ENCODE data around the gene CHEK1. TPM values are rescaled to one million over a fixed set of nuclear protein-coding genes. Genes with fewer than 3 reads are reported as not detected.

The CHEK1 gene
- total and polyA plus RNA-seq, 2 of the 4 experiments (the other 2 are of a cell fraction) = 16.0 to 22.6 TPM

DNA sequence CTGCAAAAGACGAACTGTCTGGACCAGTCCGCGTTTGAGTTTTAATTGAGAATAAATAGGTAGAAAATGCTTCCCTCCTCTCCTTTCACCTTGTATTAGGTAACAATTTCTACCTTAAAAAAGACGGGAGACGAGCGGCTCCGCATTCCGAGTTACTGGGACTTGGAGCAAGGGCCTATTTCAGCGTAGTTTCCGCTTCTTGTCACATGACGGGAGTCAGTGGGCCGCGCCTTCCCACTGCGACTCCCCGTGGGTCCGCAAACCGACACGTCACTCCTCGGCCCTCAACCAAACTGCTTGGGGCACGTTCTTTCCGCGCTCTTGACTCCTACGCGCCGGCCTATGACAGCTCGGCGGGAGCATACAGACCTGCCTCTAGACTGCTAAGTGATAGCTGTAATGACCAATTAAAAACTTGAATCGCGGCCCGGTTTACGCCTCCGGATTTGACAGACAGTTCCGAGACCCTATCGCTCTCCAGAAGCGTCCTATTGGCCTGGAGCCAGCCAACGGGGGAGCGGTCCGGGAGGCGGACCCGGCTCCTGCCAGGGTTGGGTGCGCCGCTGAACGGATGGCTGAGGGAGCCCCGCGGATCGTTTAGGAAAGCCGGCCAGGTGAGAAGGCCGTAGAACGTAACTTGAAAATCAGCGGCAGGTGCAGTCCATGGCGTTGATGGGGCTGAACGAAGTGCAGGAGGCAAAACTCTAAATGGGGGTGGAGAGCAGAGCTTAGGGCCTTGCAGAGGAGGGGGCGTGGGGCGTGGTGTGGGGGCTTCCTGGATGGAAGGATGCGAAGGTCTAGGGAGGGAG, 32.5 kb upstream of the CHEK1 start, which contains the start of gene STT3A:
Gene STT3A, plus strand, starts transcription at position 548 of the 809 bp plus-strand sequence. CDS start 3,064 bp downstream, outside the sequence.
- Histone ChIP-seq H3K23ac (ENCODE audit: low read depth, low read length) (peak within 1 kb of the TSS; percentile 96), H2BK20ac (ENCODE audit: low read depth, low read length) (no peak within 1 kb of the TSS), H2AFZ (replicated peaks; ENCODE audit: low read length, poor library complexity) (peak within 1 kb of the TSS; percentile 94), H4K8ac (ENCODE audit: low read depth in 2 of 2, low read length in 2 of 2) (peak within 1 kb of the TSS; percentile 94 to 97), H3K36me3 (ENCODE audit: control insufficient read depth, insufficient read depth, low read length) (peaks cover 1% of the 10 kb centered on the region; the same call in 1 of the 2 replicates), H4K91ac (ENCODE audit: insufficient read depth, low read depth, low read length) (peak within 1 kb of the TSS; percentile 93), H3K56ac (ENCODE audit: extremely low read depth, insufficient read depth, low read length) (peak within 1 kb of the TSS; percentile 89), H2BK5ac (ENCODE audit: low read depth, low read length, poor library complexity, severe bottlenecking) (peak within 1 kb of the TSS; percentile 79), H4K20me1 (ENCODE audit: insufficient read depth, low read length) (peaks cover 6% of the 10 kb centered on the region; the same call in 1 of the 2 replicates), H2AK9ac (replicated peaks; ENCODE audit: low read depth, low read length, poor library complexity) (peak within 1 kb of the TSS; percentile 99), H3K9me1 (ENCODE audit: insufficient read depth, low read length) (peaks cover 1% of the 10 kb centered on the region; the same call in 1 of the 2 replicates), H3K4me2 (ENCODE audit: low read depth, low read length) (peak within 1 kb of the TSS; percentile 99), H3K9ac (ENCODE audit: low read depth, low read length) (peak within 1 kb of the TSS; percentile 92), H3K79me1 (ENCODE audit: low read depth in 1 of 2, low read length in 2 of 2) (peaks cover 0 to 34% of the 10 kb centered on the region in 2 experiments; a peak in 3 of 4 replicates), H2AK5ac (ENCODE audit: low read depth, low read length) (peak within 1 kb of the TSS; percentile 94), H3K4me1 (ENCODE audit: control insufficient read depth, insufficient read depth, low read length) (0 out of 2 replicates have a peak, but pooled peaks cover 2% of the 10 kb centered on the region), H3K14ac (replicated peaks; ENCODE audit: low read depth, low read length) (peak within 1 kb of the TSS; percentile 95), H3K27ac (ENCODE audit: insufficient read depth, low read length) (peak within 1 kb of the TSS; percentile 93), H4K5ac (ENCODE audit: low read depth, low read length) (peak within 1 kb of the TSS; percentile 78), H3K9me3 (ENCODE audit: control insufficient read depth, insufficient read depth, low read length) (no peaks in the 10 kb centered on the region), H2BK15ac (ENCODE audit: low read depth, low read length) (no peak within 1 kb of the TSS; the same call in 2 of the 3 replicates), H3K18ac (ENCODE audit: low read depth, low read length) (peak within 1 kb of the TSS; percentile 77), H2BK120ac (ENCODE audit: low read depth, low read length) (peak within 1 kb of the TSS; percentile 63), H3K4me3 (ENCODE audit: insufficient read depth, low read depth, low read length) (peak within 1 kb of the TSS; percentile 76), H3K27me3 (ENCODE audit: control insufficient read depth, insufficient read depth, low read length) (no peaks in the 10 kb centered on the region), H3K4ac (ENCODE audit: low read depth, low read length) (peak within 1 kb of the TSS; percentile 96)
- ATAC-seq (ENCODE audit: low read depth) (peak; percentile 95), DNase-seq (peak; percentile 100)
- POLR2A ChIA-PET (ENCODE audit: unreplicated experiment) = interaction anchor here (0.5 to 0.6 kb wide), 3 partner anchors 23 to 1297 kb away, joined by 3 to 7 read pairs (median 3); partner anchors contain the start of gene EI24
- intact Hi-C loops (cut with micrococcal nuclease) = loop anchor here (1.0 kb wide), 1 partner anchor 97 kb away; no protein-coding TSS in a partner anchor
- BruUV-seq (replicated peaks) = no TSS peak
- dilution Hi-C loops (cut with HindIII; ENCODE audit: low sequenced_read_pairs, unreplicated experiment) = no loop called here
- in situ Hi-C loops (cut with MboI; ENCODE audit: low sequenced_read_pairs) = loop anchor here (25.0 kb wide), 1 partner anchor 955 kb away; no protein-coding TSS in a partner anchor
- TF ChIP-seq RAD21 (IDR thresholded peaks at IDR 0.05; ENCODE audit: low read length) (no peak), POLR2A (IDR thresholded peaks at IDR 0.05; ENCODE audit: low read depth, low read length) (peak; percentile 89), FOS (IDR thresholded peaks at IDR 0.05; ENCODE audit: low read depth, low read length) (peak; percentile 42; the same call in 1 of the 2 replicates), CEBPB (IDR thresholded peaks at IDR 0.05; ENCODE audit: low read depth, low read length) (0 out of 2 replicates have a peak, but pooled peaks have one; percentile 1), SMC3 (IDR thresholded peaks at IDR 0.05; ENCODE audit: low read depth, low read length) (no peak), CHD1 (IDR thresholded peaks at IDR 0.05; ENCODE audit: low read depth, low read length) (no peak), MAFK (IDR thresholded peaks at IDR 0.05; ENCODE audit: low read depth, low read length) (no peak), NFE2L2 (IDR thresholded peaks at IDR 0.05; ENCODE audit: low read depth, low read length) (no peak), MAZ (IDR thresholded peaks at IDR 0.05; ENCODE audit: borderline replicate concordance, low read depth, low read length) (peak; percentile 57; the same call in 1 of the 2 replicates), BHLHE40 (IDR thresholded peaks at IDR 0.05; ENCODE audit: low read depth, low read length) (peak; percentile 96)
- TF ChIP-seq, protein P1, sequence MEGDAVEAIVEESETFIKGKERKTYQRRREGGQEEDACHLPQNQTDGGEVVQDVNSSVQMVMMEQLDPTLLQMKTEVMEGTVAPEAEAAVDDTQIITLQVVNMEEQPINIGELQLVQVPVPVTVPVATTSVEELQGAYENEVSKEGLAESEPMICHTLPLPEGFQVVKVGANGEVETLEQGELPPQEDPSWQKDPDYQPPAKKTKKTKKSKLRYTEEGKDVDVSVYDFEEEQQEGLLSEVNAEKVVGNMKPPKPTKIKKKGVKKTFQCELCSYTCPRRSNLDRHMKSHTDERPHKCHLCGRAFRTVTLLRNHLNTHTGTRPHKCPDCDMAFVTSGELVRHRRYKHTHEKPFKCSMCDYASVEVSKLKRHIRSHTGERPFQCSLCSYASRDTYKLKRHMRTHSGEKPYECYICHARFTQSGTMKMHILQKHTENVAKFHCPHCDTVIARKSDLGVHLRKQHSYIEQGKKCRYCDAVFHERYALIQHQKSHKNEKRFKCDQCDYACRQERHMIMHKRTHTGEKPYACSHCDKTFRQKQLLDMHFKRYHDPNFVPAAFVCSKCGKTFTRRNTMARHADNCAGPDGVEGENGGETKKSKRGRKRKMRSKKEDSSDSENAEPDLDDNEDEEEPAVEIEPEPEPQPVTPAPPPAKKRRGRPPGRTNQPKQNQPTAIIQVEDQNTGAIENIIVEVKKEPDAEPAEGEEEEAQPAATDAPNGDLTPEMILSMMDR (conservative IDR thresholded peaks at IDR 0.05; ENCODE audit: low read depth, low read length) = no peak
- TF ChIP-seq, protein P2, sequence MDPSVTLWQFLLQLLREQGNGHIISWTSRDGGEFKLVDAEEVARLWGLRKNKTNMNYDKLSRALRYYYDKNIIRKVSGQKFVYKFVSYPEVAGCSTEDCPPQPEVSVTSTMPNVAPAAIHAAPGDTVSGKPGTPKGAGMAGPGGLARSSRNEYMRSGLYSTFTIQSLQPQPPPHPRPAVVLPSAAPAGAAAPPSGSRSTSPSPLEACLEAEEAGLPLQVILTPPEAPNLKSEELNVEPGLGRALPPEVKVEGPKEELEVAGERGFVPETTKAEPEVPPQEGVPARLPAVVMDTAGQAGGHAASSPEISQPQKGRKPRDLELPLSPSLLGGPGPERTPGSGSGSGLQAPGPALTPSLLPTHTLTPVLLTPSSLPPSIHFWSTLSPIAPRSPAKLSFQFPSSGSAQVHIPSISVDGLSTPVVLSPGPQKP (IDR thresholded peaks at IDR 0.05; ENCODE audit: borderline replicate concordance, low read depth, low read length) = no peak
- TF ChIP-seq, protein P3, sequence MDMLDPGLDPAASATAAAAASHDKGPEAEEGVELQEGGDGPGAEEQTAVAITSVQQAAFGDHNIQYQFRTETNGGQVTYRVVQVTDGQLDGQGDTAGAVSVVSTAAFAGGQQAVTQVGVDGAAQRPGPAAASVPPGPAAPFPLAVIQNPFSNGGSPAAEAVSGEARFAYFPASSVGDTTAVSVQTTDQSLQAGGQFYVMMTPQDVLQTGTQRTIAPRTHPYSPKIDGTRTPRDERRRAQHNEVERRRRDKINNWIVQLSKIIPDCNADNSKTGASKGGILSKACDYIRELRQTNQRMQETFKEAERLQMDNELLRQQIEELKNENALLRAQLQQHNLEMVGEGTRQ (IDR thresholded peaks at IDR 0.05; ENCODE audit: low read depth, low read length) = peak; percentile 95
- CTCF ChIA-PET = no interaction called here
- WGBS, 2 experiments (ENCODE audit: extremely low coverage in 2 of 2, insufficient read length in 1 of 2) = 0% methylated on average over 23 of the region's 55 CpGs; no CpG with 5 or more reads in 1 of the 2 experiments

Data from IMR-90 (cell line).